Upper lobe of left lung (tissue), 4 donors: ENCODE results near the gene BICRA.

ENCODE experiments used
- CTCF ChIP-seq, 6 experiments: fragments of 450-650 bp in 4 of 6; fragments of 200-600 bp in 2 of 6; sonication (generic) in 2 of 6; IDR thresholded peaks; one replicate each; pipeline ENCODE4 v1.5.1; 2016 to 2019; ENCODE audit warnings: antibody characterized with exemption in 6 of 6
- POLR2A ChIP-seq, 4 donors: fragments of 450-650 bp; IDR thresholded peaks; one replicate each; pipeline ENCODE4 v1.5.1; 2016 to 2017; ENCODE audit warnings: antibody characterized with exemption in 4 of 4, mild to moderate bottlenecking in 2 of 4

- TF ChIP-seq CTCF (IDR thresholded peaks at IDR 0.05) (no peak), POLR2A (IDR thresholded peaks at IDR 0.05) (no peak)
These were observed 36.3 kb upstream of the BICRA start for GRCh38 chr19:47572635-47573034.
